GM18526 (cell line): ENCODE results near the gene FBXO7.

ENCODE experiments used
- POLR2A ChIP-seq: IDR thresholded peaks from 3 replicates; pipeline ENCODE4 v1.6.1; 2011; ENCODE audit not compliant: insufficient read length; ENCODE audit errors: extremely low read depth

The FBXO7 gene

DNA sequence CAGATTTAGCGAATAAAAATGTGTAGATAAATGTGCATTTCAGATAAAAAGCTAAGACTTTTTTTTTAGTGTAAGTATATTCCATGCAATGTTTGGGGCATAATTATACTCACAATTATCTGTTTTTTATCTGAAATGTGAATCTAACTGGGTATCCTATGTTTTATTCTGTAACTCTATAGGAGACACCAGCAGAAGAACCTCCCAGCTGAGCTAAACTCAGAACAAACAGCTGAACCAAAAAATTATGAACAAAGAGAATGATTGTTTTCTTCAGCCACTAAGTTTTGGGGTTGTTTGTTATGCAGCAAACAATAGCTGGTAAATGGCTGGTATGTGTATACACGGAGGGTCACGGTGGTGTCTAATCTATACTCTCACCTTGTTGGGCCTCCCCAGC, 42.9 kb downstream of the FBXO7 start:
- TF ChIP-seq POLR2A: no peak

DNA sequence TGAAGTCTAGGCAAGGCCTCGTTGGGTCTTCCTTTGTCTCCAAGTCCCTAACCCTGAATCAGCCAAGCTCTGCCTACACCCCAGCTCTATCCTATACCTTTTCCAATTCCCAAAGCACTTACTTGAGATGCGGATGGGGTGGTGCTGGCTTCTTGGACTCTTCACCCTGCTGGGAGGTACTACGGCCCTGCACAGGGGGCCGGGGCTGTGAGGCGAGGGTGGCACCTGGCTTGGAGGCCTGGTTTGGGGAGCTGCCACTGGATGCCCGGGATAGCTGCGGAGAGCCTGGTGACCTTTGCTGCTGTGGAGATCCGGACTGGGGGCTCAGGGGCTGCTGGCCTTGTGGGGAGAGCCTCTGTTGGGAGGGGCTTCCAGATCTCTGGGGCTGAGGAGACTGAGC, 43.3 kb downstream of the FBXO7 start:
- no peak for TF ChIP-seq POLR2A

- no peak for TF ChIP-seq POLR2A
These were observed 43.8 kb downstream of the FBXO7 start for GRCh38 chr22:32518381-32518780.

GRCh38 chr22:32518848-32519247, 44.2 kb downstream of the FBXO7 start:
- TF ChIP-seq POLR2A: no peak

- no peak for TF ChIP-seq POLR2A
These were observed 46.0 kb downstream of the FBXO7 start for GRCh38 chr22:32520612-32521011.

DNA sequence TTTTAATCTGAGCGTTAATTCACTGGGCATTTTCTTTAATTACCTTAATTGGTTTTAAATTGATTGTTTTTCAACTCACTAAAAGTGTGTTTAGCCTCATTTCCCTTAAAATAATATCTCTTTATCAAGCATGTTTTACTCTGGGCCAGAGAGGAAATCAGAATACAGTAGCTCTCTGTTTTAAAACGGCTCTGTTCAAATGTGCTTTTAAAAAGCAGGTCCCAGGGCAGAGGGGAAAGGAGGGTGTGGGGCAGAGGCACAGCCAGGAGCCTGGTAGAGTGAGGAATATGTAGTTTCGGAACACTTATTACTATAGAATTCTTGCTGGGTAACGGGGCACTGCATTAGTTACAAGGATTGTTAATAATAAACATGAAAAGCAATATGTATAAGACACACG, 47.6 kb downstream of the FBXO7 start:
- no peak for TF ChIP-seq POLR2A

- TF ChIP-seq POLR2A: no peak
These were observed 53.1 kb downstream of the FBXO7 start for GRCh38 chr22:32527756-32528155.

DNA sequence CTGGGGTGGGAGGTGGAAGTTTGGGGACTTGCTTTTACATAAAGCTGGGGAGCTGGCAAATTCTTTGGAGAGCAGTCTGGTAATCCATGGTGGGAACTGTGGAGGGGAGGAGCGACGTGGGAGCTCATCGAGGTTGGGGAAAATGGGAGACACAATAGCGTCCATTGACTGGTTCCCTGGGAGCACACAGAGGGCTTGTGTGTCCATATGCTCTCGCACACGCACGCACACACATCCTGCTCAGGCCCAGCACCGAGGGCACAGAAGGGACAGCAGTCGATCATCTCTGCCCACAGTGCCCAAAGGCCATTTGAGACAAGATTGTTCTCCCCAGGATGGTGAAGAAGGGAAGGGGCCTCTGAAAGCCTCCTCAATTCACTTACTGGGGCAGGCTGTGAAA, 53.7 kb downstream of the FBXO7 start:
- TF ChIP-seq POLR2A: no peak

DNA sequence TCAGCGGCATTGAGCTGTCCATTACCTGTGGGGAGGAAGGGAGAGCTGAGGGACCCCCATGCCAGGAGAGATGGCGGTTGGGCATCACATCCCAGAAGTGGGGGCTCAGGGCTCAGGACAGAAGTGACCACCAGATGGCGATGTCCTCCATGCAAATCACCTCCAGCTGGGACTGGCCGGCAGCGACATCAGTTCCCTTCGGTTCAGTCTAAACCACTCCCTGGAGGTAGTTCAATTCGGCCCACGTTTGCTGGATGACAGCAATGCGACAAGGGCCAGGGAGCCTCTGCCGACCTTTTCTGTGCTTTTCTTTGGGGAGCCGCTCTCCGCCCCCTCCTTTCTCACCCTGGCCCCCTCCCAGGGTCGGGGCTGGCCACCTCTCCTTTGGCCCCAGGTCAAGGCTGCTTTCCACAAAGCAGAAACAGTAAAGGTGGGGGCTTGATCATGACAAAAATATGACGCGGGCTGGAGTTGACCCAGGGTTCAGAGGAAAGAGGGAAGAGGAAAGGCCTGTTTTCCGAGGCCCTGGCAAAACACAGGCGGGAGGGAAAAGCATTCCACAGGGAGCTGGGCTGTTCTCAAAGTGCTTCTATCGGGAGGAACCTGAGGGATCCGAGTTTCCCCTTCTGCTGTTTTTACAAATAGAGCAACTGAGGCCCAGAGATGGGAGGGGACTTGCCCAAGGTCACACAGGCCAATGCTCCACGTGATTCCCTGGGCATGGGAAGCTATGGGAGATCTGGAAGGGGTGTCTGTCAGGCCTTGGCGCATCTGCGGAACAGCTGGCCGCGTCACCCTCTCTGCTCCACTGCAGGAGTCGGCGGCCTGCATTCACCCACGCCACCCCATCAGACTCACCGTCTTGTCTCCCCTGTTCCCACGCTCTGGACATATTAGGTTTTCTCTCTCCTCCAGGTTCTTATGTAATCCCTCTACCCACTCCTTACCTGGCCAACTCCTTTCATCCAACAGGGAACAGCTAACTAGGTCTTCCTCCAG, 54.7 kb downstream of the FBXO7 start:
- no peak for TF ChIP-seq POLR2A

DNA sequence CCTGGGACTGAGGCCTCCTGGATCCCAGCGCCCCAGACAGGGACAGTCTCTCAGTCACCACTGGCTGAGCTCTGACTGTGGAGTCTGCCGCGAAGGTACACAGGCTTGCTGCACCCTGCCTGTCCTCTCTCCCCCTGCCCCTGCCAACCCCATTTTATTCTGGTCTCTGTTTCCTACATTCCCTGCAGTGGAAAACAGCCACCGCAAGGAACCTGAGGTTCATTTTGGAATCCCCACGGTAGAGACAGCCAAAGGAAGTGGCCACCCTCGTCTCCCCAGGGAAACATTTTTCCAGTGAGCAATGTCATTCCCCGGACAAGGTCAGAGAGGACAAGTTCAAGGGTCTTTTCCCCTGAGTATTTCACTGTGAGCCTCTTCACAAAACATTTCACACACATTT, 56.6 kb downstream of the FBXO7 start:
- no peak for TF ChIP-seq POLR2A

- TF ChIP-seq POLR2A: no peak
These were observed 57.6 kb downstream of the FBXO7 start for GRCh38 chr22:32531931-32532819.

GRCh38 chr22:32532820-32533128, 58.2 kb downstream of the FBXO7 start:
- TF ChIP-seq POLR2A: no peak

- no peak for TF ChIP-seq POLR2A
These were observed 58.9 kb downstream of the FBXO7 start for GRCh38 chr22:32533265-32534111.

GRCh38 chr22:32534252-32535235, 59.9 kb downstream of the FBXO7 start:
- no peak for TF ChIP-seq POLR2A
